Epithelial cell of proximal tubule (primary cell): ENCODE measurements around the gene PANK4. TPM values are rescaled to one million over a fixed set of nuclear protein-coding genes. Genes with fewer than 3 reads are reported as not detected.

Experiments used
- DNase-seq: peaks from one replicate; pipeline ENCODE4 v3.0.0-alpha.2; 2011; ENCODE audit warnings: low read depth
- H3K4me3 ChIP-seq: 2 replicates; pipeline ENCODE4 v1.5.1; 2011; ENCODE audit warnings: low read depth, mild to moderate bottlenecking, low read length
- CTCF ChIP-seq: conservative IDR thresholded peaks from 2 replicates; pipeline ENCODE4 v1.5.1; 2012; ENCODE audit warnings: low read depth, mild to moderate bottlenecking, low read length
- total RNA-seq: library from RNA; depleted of rRNA; stranded (reverse); fragments of >200 nt; gene quantifications from 2 replicates; pipeline ENCODE4 v1.2.3, GENCODE V29; 2015

PANK4 gene
- total RNA-seq, 1 donor from 2014 or later = 29.8 TPM

GRCh38 chr1:2534687-2535441, 8.5 kb upstream of the PANK4 start:
- TF ChIP-seq CTCF = no peak
- H3K4me3 ChIP-seq = no peak overlapping the region
- DNase-seq = no peak

- H3K4me3 ChIP-seq = no peak overlapping the region
- TF ChIP-seq CTCF = no peak
- no peak for DNase-seq
Measured at GRCh38 chr1:2534315-2534686, 7.9 kb upstream of the PANK4 start.

- DNase-seq = no peak
- no peak for TF ChIP-seq CTCF
- H3K4me3 ChIP-seq = no peak overlapping the region
Measured at GRCh38 chr1:2533365-2533764, 7.0 kb upstream of the PANK4 start.

- TF ChIP-seq CTCF = no peak
- no peak overlapping the region for H3K4me3 ChIP-seq
- no peak for DNase-seq
Measured at GRCh38 chr1:2532485-2533160, 6.2 kb upstream of the PANK4 start.

- TF ChIP-seq CTCF = no peak
- DNase-seq = no peak
- H3K4me3 ChIP-seq = no peak overlapping the region
Measured at GRCh38 chr1:2530513-2531361, 4.3 kb upstream of the PANK4 start.

GRCh38 chr1:2529784-2530512, 3.6 kb upstream of the PANK4 start, which contains the start of gene HES5:
HES5 (minus strand) TSS chr1:2530263; CDS start chr1:2530164, 99 bp downstream.
- no peak within 1 kb of the TSS for H3K4me3 ChIP-seq
- DNase-seq = no peak
- no peak for TF ChIP-seq CTCF
